ENCODE results near the gene LRRC9.

Gene LRRC9

DNA sequence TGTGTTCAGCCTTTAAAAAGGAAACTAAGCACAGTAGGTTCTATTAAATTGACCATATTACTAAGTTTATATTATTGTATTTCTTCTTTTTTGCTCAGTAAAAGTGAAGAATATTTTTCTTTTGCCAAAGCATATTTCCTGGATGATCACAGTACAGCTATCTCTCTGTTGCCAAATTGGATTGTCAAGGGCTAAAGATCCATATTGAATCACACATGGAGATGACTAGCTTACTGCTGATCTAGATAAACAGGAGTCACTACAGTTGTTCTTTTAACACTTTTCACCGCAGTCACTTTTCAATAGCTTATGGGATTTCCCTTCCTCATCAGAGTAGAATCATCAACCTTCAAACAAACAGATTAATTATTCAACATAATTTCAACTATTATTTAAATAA is 78.6 kb downstream of the LRRC9 start:
- Histone ChIP-seq H3K4me1 (ENCODE audit: control insufficient read depth in 2 of 2, insufficient read depth in 1 of 2, low read depth in 1 of 2, low read length in 2 of 2) (no peaks in the 10 kb centered on the region), H3K27ac (replicated peaks; ENCODE audit: low read length) (no peak overlapping the region), H2BK15ac (ENCODE audit: low read length) (no peak overlapping the region), H4K8ac (ENCODE audit: low read depth, low read length) (no peak overlapping the region), H2BK12ac (ENCODE audit: low read length) (no peak overlapping the region), H2BK120ac (ENCODE audit: low read depth, low read length) (no peak overlapping the region), H3K4me3 (ENCODE audit: low read length in 2 of 2) (no peak overlapping the region), H3K9ac (ENCODE audit: low read depth, low read length, poor library complexity) (no peak overlapping the region), H3K18ac (ENCODE audit: low read length) (no peak overlapping the region), H2AK5ac (ENCODE audit: low read depth, low read length) (no peak overlapping the region), H4K91ac (ENCODE audit: low read depth, low read length, poor library complexity) (no peak overlapping the region), H3K14ac (ENCODE audit: low read length) (no peak overlapping the region), H3K23ac (ENCODE audit: low read depth, low read length, poor library complexity) (no peak overlapping the region), H3K36me3 (replicated peaks in 1 of 2; ENCODE audit: control insufficient read depth in 2 of 2, insufficient read depth in 2 of 2, low read length in 2 of 2) (no peaks in the 10 kb centered on the region), H3K4me2 (ENCODE audit: insufficient read depth, low read length, poor library complexity, severe bottlenecking) (no peak overlapping the region), H3K79me1 (ENCODE audit: low read depth, low read length) (no peaks in the 10 kb centered on the region), H3K27me3 (ENCODE audit: control insufficient read depth in 3 of 3, insufficient read depth in 3 of 3, low read depth in 1 of 3, low read length in 3 of 3) (no peaks in the 10 kb centered on the region), H3K4ac (ENCODE audit: low read length) (no peak overlapping the region), H3K9me3 (replicated peaks in 1 of 2; ENCODE audit: control insufficient read depth in 2 of 2, insufficient read depth in 1 of 2, low read depth in 1 of 2, low read length in 2 of 2) (no peaks in the 10 kb centered on the region), H2BK5ac (ENCODE audit: low read length) (no peak overlapping the region), H2AFZ (ENCODE audit: low read length) (no peak overlapping the region)
- DNase-seq (ENCODE audit: low spot score): no peak
- no CpG with 5 or more reads among the region's 1 CpG for WGBS, 2 donors (ENCODE audit: extremely low coverage in 2 of 2, insufficient read length in 2 of 2, insufficient replicate concordance in 1 of 2)

DNA sequence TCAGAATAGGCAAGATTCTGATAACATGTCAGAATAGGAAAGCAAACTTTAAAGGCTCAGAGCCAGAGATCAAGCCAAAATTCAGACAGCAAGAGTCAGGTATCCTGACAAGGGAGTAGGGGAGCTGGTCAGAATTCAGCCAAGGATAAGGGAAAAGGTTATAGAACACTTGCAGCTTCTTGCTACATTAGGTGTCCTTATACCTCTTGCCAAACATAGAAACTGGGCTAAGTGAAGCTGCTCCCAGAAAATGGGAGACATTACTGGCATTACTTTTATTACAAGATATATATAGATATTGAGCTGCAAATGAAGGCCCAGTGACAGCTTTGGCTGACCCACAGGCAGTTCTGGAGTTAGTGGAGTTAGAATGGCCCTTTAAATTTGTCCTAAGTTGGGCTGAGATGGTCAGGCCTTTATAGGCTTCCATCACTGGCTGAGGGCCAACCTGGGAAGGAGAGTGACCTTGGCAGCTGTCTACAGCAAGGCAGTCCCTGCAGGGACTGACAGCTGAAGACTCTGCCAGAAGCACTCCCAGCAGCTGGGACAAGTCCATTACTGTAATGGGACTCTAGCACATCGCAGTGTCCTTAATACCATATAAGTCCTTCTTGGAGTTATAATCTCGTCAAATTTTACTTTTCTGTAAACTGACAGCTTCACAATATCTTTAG is 83.0 kb downstream of the LRRC9 start:
- Histone ChIP-seq H2BK120ac (ENCODE audit: low read depth, low read length) (no peak overlapping the region), H4K8ac (ENCODE audit: low read depth, low read length) (no peak overlapping the region), H3K79me1 (ENCODE audit: low read depth, low read length) (no peaks in the 10 kb centered on the region), H3K23ac (ENCODE audit: low read depth, low read length, poor library complexity) (no peak overlapping the region), H3K14ac (ENCODE audit: low read length) (no peak overlapping the region), H3K27me3 (ENCODE audit: control insufficient read depth in 3 of 3, insufficient read depth in 3 of 3, low read depth in 1 of 3, low read length in 3 of 3) (no peaks in the 10 kb centered on the region), H3K4me3 (ENCODE audit: low read length in 2 of 2) (no peak overlapping the region), H2BK15ac (ENCODE audit: low read length) (no peak overlapping the region), H4K91ac (ENCODE audit: low read depth, low read length, poor library complexity) (no peak overlapping the region), H2BK12ac (ENCODE audit: low read length) (no peak overlapping the region), H3K4me2 (ENCODE audit: insufficient read depth, low read length, poor library complexity, severe bottlenecking) (no peak overlapping the region), H3K36me3 (replicated peaks in 1 of 2; ENCODE audit: control insufficient read depth in 2 of 2, insufficient read depth in 2 of 2, low read length in 2 of 2) (no peaks in the 10 kb centered on the region), H2AFZ (ENCODE audit: low read length) (no peak overlapping the region), H2AK5ac (ENCODE audit: low read depth, low read length) (no peak overlapping the region), H3K4ac (ENCODE audit: low read length) (no peak overlapping the region), H3K9ac (ENCODE audit: low read depth, low read length, poor library complexity) (no peak overlapping the region), H2BK5ac (ENCODE audit: low read length) (no peak overlapping the region), H3K9me3 (replicated peaks in 1 of 2; ENCODE audit: control insufficient read depth in 2 of 2, insufficient read depth in 1 of 2, low read depth in 1 of 2, low read length in 2 of 2) (no peaks in the 10 kb centered on the region), H3K4me1 (ENCODE audit: control insufficient read depth in 2 of 2, insufficient read depth in 1 of 2, low read depth in 1 of 2, low read length in 2 of 2) (no peaks in the 10 kb centered on the region), H3K18ac (ENCODE audit: low read length) (no peak overlapping the region), H3K27ac (replicated peaks; ENCODE audit: low read length) (no peak overlapping the region)
- no CpG with 5 or more reads among the region's 2 CpGs for WGBS, 2 donors (ENCODE audit: extremely low coverage in 2 of 2, insufficient read length in 2 of 2, insufficient replicate concordance in 1 of 2)
- no peak for DNase-seq (ENCODE audit: low spot score)

- H3K27ac ChIP-seq (replicated peaks; ENCODE audit: low read length): no peak overlapping the region
- WGBS, 2 donors (ENCODE audit: extremely low coverage in 2 of 2, insufficient read length in 2 of 2, insufficient replicate concordance in 1 of 2): no CpG with 5 or more reads among the region's 3 CpGs
- no peaks in the 10 kb centered on the region for H3K4me1 ChIP-seq (ENCODE audit: control insufficient read depth in 2 of 2, insufficient read depth in 1 of 2, low read depth in 1 of 2, low read length in 2 of 2)
- no peak for DNase-seq (ENCODE audit: low spot score)
- no peak overlapping the region for H4K8ac ChIP-seq (ENCODE audit: low read depth, low read length)
- H2AFZ ChIP-seq (ENCODE audit: low read length): no peak overlapping the region
- no peak overlapping the region for H2AK5ac ChIP-seq (ENCODE audit: low read depth, low read length)
- no peak overlapping the region for H3K4ac ChIP-seq (ENCODE audit: low read length)
- H3K4me3 ChIP-seq (ENCODE audit: low read length in 2 of 2): no peak overlapping the region
- H2BK5ac ChIP-seq (ENCODE audit: low read length): no peak overlapping the region
- no peaks in the 10 kb centered on the region for H3K27me3 ChIP-seq (ENCODE audit: control insufficient read depth in 3 of 3, insufficient read depth in 3 of 3, low read depth in 1 of 3, low read length in 3 of 3)
- no peak overlapping the region for H3K23ac ChIP-seq (ENCODE audit: low read depth, low read length, poor library complexity)
- no peak overlapping the region for H3K4me2 ChIP-seq (ENCODE audit: insufficient read depth, low read length, poor library complexity, severe bottlenecking)
- H3K9me3 ChIP-seq (replicated peaks in 1 of 2; ENCODE audit: control insufficient read depth in 2 of 2, insufficient read depth in 1 of 2, low read depth in 1 of 2, low read length in 2 of 2): no peaks in the 10 kb centered on the region
- H2BK120ac ChIP-seq (ENCODE audit: low read depth, low read length): no peak overlapping the region
- H3K14ac ChIP-seq (ENCODE audit: low read length): no peak overlapping the region
- no peaks in the 10 kb centered on the region for H3K79me1 ChIP-seq (ENCODE audit: low read depth, low read length)
- no peak overlapping the region for H2BK15ac ChIP-seq (ENCODE audit: low read length)
- H2BK12ac ChIP-seq (ENCODE audit: low read length): no peak overlapping the region
- no peaks in the 10 kb centered on the region for H3K36me3 ChIP-seq (replicated peaks in 1 of 2; ENCODE audit: control insufficient read depth in 2 of 2, insufficient read depth in 2 of 2, low read length in 2 of 2)
- no peak overlapping the region for H4K91ac ChIP-seq (ENCODE audit: low read depth, low read length, poor library complexity)
- H3K9ac ChIP-seq (ENCODE audit: low read depth, low read length, poor library complexity): no peak overlapping the region
- no peak overlapping the region for H3K18ac ChIP-seq (ENCODE audit: low read length)
Measured at GRCh38 chr14:60003991-60004390, 84.0 kb downstream of the LRRC9 start.

DNA sequence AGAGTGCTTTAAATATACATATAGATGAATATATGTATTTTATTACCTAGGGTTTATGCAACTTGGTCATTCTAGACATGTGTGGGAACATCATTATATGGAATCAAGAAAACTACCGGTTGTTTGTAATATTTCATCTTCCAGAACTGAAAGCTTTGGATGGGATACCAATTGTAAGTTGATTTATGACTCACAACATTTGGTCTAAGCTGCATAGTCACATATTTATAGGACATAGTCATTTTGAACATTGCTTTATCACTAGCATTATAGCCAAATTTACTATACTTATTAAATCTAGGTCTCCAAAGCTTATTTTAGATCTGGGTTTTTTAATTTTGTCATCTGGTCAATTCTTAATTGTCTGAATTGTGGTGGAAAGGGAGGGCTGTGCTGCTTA is 88.1 kb downstream of the LRRC9 start:
- Histone ChIP-seq H3K9ac (ENCODE audit: low read depth, low read length, poor library complexity) (no peak overlapping the region), H2BK120ac (ENCODE audit: low read depth, low read length) (no peak overlapping the region), H3K14ac (ENCODE audit: low read length) (no peak overlapping the region), H3K36me3 (replicated peaks in 1 of 2; ENCODE audit: control insufficient read depth in 2 of 2, insufficient read depth in 2 of 2, low read length in 2 of 2) (no peaks in the 10 kb centered on the region), H2AK5ac (ENCODE audit: low read depth, low read length) (no peak overlapping the region), H2BK15ac (ENCODE audit: low read length) (no peak overlapping the region), H3K79me1 (ENCODE audit: low read depth, low read length) (no peaks in the 10 kb centered on the region), H3K4me3 (ENCODE audit: low read length in 2 of 2) (no peak overlapping the region), H3K23ac (ENCODE audit: low read depth, low read length, poor library complexity) (no peak overlapping the region), H2BK12ac (ENCODE audit: low read length) (no peak overlapping the region), H3K4me1 (ENCODE audit: control insufficient read depth in 2 of 2, insufficient read depth in 1 of 2, low read depth in 1 of 2, low read length in 2 of 2) (no peaks in the 10 kb centered on the region), H3K27ac (replicated peaks; ENCODE audit: low read length) (no peak overlapping the region), H3K9me3 (replicated peaks in 1 of 2; ENCODE audit: control insufficient read depth in 2 of 2, insufficient read depth in 1 of 2, low read depth in 1 of 2, low read length in 2 of 2) (no peaks in the 10 kb centered on the region), H4K91ac (ENCODE audit: low read depth, low read length, poor library complexity) (no peak overlapping the region), H3K4ac (ENCODE audit: low read length) (no peak overlapping the region), H3K18ac (ENCODE audit: low read length) (no peak overlapping the region), H4K8ac (ENCODE audit: low read depth, low read length) (no peak overlapping the region), H3K4me2 (ENCODE audit: insufficient read depth, low read length, poor library complexity, severe bottlenecking) (no peak overlapping the region), H3K27me3 (ENCODE audit: control insufficient read depth in 3 of 3, insufficient read depth in 3 of 3, low read depth in 1 of 3, low read length in 3 of 3) (no peaks in the 10 kb centered on the region), H2BK5ac (ENCODE audit: low read length) (no peak overlapping the region), H2AFZ (ENCODE audit: low read length) (no peak overlapping the region)
- DNase-seq (ENCODE audit: low spot score): no peak
- WGBS, 2 donors (ENCODE audit: extremely low coverage in 2 of 2, insufficient read length in 2 of 2, insufficient replicate concordance in 1 of 2): no CpG with 5 or more reads among the region's 1 CpG
